NAMALWA (cell line): ENCODE results near the gene ADRA2A.
A peak's percentile ranks its signal among the peaks of the same experiment; 100 is the strongest.

Experiments used
- DNase-seq: peaks from one replicate; pipeline ENCODE4 v3.0.0-alpha.2; 2015; ENCODE audit warnings: low spot score

The ADRA2A gene

DNA sequence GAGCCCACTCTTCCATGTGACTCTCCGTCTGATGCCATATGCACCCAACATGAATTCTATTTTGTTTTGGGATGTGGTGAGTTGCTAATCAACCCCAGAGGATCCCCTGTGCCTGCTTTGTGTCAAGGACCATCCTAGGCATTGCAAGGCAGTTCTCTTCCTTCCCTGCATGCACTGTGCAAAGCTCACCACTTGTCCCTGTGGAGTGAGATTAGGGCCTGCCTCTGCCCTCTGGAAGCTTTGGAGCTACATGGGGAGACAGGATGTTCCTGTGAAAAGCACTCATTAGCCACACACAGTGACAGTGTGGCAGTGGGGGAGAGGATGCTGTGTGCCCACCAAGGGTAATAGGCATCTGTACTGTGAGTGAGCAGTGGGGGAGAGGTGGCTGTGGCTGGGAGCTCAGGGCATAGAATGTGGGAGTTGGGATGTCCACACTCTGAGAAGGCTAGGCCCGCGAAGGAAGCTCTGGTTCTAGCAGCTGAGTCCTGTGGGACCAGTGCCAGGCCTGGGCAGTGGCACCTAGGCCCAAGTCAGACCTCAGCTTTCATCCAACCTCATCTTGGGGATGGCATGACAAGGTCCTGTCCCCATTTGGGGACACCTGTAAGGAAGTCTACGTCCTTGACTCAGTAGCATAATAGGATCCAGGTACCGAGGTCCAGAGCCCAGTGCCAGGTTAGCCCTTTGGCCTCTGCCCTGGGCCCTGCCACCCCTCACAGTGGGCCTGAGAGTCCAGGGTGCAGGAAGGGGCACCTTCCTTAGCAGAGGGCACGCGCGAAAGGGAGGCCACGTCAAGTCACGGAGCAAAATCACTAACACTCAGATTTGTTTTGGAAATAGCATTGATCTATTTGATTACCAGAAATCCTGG, 6.6 kb downstream of the ADRA2A start:
- DNase-seq = no peak

DNA sequence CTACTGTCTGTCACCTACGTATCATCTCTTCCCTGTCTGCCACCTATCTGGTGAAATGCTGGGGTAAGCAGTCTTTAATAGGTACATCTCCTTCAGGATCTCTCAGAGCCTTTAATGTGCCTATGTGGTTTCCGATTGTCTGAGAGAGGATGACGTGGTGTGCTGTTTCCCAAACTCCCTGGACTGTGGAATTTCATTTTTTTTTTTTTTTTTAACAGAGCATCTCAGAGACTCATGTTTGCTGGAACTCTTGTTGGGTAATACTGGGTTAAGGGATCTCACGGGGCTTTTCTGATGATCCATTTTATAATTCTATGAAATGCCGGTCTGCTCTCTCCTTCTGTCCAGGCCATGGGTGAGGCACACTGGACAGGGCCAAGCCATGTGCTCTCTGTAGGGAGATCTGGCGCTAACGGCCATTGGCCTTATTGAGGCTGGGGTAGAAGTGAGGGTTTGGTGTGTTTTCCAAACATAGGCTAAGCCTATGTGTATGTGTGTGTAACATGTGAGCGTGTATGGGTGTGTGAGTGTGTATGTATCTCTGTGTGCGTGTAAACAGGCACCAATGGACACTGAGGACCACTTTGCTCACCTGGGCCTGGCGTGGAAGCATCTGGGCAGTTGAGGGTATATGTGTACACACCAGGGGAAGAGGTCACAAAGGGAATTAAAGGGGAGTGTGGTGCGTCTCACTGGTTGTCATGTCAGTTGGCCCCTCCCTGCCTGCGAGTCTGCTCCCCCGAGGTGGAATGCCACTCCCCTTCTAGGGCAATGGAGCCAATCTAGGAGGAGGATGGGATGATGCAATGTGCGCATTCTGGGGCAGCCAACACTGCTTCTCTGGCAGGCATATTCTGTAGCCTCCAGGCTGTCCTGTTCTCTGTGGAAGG, 7.8 kb downstream of the ADRA2A start:
- DNase-seq = no peak

DNA sequence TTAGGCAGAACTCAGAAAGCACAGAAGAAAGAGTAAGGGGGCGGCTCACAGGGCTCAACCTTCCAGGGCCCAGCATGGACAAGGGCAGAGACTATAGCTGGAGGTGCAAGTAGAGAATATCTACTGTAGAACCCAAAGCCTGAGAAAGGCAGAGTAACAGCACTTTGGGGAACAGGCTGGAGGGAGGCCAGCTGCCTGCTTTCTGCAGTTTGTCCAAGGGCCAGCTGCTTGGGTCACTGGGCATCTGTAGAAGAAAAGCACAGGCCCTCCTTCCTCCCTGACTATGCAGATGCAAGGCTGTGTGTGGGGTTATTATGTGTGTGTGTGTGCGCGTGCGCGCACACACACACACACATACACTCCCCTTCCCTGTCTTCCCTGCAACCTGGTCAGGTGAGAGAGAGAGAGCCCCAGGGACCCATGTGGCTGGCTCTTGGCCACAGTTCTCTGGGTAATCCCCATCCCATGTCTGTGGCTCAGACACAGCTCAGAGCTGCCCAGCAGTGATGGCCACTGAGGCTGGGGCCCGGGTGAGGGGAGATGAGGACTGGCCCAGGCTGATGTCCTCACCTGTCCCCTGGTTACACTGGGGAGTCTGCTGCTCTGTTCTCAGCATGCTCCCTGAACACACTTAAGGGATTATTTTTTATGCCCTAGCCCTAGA, 9.0 kb downstream of the ADRA2A start:
- no peak for DNase-seq

DNA sequence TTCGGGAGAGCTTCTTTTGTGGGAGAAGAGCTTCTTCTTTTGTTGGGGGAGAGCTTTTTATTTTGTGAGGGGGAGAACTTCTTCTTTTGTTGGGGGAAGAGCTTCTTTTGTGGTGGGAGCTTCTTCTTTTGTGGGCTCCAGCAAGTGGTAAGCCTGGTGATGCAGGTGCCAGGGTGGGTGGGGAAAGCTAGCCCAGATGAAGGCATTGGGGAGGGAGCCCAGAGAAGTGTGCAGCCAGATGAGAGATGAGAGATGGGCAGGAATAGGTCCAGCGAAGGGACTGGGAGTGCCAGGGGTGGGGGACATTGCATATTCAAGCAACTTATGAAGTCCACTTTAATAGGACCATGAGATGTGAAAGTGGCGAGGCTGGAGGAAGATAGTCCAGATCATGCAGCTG, 9.7 kb downstream of the ADRA2A start:
- DNase-seq = no peak

DNA sequence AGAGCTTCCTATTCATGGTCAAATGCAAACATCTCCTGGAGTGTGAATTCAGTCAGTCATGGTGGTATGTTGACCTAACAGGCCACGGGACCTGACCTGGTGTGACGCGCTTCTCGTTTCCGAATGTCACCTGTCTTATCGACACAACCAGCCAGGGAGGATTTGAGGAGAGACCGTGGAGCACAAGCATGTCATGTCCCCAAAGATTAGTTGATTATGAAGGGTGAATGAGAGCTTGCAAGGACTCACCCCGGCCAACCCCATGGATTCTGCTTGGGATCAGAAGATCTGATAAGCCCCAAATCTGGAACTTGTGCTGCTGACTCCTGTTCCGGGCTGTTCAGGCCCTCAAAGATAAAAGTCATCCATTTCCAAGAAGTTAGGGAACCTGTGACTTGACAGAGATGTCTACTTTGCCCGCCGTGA, 10.5 kb downstream of the ADRA2A start:
- no peak for DNase-seq

DNA sequence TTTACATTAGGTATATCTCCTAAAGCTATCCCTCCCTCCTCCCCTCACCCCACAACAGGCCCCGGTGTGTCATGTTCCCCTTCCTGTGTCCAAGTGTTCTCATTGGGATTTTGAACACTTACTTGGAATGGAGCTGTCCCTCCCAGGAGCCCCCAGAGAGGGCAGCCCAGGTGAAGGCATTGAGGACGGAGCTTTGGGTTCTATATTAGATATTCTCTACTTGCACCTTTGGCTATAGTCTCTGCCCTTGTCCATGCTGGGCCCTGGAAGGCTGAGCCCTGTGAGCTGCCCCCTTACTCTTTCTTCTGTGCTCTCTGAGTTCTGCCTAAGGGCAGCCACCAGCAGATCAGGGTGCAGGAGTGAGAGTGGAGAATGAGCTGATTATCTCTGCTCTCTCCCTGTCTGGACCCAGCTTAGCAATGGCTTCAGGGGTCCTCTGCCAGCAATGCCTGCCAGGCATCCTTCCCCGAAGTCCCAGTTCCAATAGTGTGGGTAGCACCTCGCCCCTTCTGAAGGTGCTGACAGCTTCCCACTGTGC, 11.2 kb downstream of the ADRA2A start:
- no peak for DNase-seq

DNA sequence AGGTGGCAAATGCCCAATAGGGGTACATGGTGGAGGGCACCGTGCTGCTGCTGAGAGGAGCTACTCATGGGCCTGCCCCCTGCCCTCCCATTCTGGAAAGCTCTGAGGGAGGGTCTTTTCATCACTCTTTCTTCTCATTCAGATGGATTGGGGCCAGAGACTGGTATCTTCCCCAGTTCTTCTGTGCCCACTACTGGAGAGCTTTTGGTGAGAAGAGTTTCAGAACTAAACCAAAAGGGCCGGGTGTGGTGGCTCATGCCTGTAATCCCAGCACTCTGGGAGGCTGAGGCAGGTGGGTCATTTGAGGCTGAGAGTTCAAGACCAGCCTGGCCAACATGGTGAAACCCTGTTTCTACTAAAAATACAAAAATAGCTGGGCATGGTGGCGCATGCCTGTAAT, 12.5 kb downstream of the ADRA2A start:
- DNase-seq = no peak

DNA sequence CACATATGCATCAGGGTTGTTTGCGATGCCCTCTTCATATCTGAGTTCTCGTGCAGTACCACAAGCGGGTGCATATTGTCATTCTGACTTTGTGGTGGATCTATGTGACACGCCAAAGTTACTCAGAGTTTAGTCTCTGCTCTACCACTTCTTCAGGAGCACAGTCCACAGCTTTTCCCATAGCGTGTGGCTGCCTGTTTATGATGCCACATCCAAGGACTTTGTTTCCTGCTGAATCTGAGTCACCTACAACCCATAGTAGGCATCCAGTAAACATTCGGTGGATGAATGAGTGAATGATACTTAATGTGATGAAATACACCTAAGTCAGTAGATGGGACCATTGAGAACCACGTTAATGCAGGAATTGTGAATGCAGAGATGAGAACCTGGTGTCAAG, 15.0 kb downstream of the ADRA2A start:
- no peak for DNase-seq

DNA sequence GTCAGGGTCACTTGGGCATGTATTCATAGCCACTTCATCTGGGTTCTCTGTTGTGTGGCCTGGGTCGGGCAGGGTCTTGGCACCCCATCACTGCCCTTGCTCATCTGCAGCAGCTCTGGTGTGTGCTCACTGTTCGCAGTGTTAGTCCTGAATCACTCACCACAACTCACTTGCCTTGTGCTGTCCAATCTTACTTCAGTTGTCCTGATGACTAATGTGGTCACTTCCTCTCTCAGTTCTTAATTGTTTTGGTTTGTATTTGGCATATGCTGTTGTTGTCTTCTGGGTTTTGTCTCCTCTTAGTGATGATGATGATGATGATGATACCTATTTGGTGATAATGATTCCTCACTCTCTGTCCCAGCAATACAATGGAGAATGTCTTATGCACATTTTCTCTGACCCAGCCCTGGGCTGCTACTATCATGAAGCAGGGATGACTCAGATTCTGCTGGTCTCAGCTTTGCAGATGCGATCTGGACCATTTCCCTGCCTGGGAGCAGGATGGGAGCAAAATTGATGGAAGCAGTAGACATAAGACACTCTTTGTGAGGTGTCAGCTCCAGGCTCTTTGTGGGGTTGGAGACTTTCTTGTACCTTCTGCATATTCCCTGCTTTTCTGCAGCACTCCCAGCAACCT, 17.0 kb downstream of the ADRA2A start:
- no peak for DNase-seq

DNA sequence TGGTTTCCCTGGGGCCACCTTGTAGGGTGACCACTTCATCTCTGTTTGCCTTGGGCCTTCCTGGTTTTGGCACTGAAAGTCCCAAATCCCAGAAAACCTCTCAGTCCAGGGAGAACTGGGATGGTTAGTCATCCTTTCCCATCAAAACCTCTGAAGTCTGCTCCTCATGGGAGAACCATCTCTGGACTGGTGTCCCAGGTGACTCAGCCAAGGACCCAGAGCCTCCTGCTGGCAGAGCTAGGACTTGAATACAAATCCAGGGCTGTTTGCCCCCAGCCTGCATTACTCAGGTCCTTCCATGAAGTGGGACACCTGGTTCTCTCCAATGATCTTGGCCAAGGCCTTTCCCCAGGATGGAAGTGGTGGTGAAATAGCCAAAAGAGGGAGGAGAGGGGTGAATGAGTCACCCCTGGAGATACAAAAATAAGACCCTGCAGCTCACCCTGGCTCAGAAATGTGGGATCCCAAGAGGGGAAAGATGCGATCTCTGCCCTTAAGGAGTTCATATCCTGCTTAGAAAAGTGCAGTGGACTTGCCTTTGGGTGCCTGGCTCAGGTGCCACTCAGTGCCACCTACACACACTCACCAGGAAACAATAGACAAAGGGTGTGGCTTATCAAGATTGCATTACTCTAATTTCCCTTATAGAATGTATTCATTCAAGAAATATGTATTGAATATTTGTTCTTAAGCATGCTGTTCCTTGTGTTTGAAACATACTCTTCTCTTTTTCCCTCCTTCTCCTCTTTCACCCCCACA, 22.0 kb downstream of the ADRA2A start:
- DNase-seq = peak; percentile 11

DNA sequence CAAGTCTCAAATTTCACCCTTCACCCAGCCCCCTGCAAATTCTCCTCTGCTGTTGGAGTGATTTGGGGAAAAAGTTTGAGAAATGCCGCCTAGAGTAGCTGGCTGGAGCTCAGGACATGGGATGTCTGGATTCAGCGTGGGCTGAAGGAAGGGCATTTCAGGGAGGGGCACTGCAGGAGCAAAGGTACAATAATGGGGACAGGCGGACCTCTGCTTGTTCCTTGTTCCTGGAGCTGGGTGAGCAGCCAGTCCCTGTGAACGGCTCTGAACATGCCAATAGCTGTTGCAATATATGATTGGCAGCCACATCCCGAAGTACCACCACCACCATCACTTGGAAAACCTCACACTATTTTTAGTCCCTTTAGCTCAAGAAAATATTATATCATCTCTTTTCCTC, 23.4 kb downstream of the ADRA2A start:
- DNase-seq = no peak

DNA sequence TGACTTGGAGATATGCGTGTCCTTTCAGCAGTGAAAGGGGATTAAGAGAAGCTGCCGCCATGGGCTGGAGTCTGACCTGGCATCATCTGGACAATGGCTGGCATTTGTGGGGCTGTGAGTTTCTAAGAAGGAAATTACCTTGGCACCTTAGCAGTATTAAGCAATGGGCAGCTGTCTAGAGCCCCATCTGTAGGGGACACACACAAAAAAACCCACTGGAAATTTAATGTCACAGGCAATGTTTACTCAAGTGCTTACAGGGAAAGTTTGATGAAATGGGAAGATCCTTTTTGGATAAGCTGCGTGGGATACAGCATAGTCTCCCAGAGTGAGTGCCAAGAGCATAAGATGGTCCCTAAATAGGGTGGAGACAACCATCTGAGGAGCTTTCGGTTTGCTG, 25.0 kb downstream of the ADRA2A start:
- DNase-seq = no peak

DNA sequence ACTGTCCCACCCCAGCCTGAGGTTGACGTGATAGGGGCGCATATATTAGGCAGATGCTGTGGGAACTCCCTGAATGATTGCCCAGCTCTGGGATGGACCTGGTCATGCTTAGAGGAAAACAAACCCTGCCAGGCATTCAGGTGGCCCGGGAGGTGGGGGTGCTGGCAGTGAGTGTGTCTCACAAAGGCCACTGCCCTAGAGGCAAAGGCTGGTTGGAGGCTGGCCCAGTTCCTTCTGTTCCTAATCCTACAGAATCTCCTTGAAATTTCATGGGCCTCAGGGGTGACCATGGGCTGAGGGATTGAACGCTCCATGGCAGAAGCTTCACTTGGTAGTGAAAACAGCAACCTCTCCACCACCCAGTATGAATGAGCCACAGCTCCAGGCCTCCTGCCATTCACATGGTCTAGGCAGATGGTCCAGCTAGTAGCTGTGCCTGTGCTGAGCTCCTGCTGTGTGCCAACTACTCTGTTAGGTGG, 25.6 kb downstream of the ADRA2A start:
- no peak for DNase-seq

DNA sequence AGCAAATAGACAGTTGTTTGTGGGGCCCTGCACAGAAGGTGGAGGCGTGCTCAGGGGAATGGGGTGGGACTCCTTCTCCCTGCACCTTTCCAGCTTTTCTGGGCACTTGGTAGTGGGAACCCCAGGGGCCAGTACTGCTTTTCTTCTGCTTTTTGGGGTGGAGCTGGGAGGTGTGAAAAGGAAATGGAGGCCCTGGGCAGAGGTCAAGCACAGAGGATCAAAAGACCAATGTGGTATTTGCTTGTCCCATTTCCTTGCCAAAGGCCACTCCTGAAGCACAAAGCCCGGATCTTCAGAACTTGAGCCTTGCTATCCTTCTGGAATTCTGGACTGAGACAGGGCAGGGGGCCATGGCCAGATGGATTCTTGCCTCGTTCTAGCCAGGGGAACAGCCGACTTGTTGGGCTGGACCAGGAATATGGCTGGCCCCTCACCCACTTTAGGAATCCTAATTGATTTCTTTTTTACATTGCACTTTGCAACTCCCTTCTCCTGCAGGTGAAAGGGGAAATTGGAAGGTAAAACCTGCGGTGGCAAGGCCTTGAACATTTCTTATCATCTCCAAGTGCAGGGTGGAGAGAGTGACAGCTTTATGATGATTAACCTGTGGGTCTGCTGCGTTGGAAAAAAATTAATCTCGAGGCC, 26.5 kb downstream of the ADRA2A start:
- no peak for DNase-seq

DNA sequence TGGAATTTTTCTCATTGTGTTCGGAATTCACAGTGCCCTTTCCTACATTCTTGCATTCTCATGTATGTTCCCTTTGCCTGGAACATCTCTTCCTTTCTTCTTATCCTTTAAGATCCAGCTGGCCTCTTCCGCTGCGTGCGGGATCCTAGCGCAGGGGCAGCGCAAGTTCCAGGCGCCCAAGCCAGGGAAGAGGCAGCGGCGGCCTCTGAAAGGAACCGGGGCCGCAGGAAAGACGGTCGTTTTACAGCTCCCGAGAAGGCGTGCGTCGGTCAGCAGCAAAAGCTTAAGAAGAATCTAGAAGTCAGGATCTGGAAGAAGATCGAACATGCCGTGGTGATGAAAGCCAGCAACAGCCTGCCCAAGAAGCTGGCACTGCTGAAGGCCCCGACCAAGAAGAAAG, 28.0 kb downstream of the ADRA2A start:
- no peak for DNase-seq

DNA sequence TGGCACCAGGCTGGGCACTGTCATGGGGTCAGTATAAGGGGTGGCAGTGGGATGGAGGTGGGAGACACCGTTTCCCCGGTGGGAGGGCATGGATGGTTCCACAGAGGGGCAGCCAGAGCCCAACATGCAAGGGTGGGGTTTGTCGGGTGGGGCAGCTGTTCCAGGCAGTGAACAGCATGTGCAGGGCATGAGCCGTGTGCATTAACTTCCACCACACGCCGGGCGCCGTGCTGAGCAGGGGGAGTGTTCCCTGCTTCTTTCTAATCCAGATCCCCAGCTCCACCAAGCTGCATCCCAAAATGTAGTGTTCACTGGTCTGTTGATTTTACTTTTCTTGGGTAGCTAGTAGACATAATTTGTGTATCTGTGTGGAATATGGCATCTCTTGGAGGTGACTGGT, 29.3 kb downstream of the ADRA2A start:
- no peak for DNase-seq

DNA sequence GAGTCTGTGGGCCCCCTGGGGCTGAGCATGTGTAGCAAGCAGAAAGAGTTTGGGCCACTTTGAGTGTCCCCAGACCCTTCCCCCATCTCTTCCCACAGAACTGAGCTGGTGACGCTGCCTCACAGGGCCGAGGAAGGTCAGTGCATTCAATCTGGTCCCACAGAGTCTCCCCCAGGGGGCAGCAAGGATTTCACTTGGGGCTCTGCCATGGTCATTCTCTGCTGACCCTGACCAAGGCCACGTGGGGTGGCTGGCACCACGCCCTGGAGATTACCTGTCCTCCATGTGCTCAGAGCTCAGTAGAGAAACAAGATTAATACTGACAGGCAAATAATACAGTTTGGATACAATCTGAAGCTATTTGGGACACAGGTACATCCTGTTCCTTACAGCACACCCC, 30.2 kb downstream of the ADRA2A start:
- no peak for DNase-seq

DNA sequence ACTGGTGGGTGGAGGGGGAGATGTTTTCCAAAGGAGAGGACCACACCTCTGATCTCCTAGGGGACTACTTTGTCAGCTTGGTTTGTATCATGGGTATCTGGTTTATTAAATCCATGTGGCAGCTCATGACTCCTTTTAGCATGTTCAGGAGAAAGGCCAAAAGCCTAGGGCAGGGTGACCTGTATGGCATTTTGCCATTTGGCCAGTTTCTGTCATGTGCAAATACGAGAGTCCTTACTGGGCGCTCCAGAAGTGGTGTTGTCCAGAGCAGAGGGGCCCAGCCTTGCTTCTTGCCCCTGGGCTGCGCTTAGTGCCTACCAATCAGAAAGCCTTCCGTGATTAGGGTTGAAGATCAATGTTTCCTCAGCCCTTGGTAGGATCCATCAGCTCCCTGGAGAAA, 31.0 kb downstream of the ADRA2A start:
- no peak for DNase-seq

DNA sequence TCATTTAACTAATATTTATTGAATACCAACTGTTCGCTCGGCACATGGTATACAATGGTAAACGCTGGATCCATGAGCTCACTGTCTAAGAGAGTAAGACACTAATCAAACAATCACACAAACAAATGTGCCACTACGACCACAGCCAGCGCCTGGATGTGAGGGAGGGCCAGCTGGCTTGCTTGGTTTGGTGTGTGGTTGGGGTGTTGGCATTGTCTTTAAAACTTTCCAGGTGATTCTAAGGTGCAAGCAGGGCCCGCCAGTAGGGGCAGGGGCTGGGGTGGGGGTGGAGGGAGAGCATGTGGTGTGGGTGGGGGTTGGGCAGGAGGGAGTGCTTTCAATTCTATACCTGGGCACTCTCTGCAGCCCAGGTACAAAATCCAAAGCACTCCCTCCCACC, 31.6 kb downstream of the ADRA2A start:
- DNase-seq = no peak

DNA sequence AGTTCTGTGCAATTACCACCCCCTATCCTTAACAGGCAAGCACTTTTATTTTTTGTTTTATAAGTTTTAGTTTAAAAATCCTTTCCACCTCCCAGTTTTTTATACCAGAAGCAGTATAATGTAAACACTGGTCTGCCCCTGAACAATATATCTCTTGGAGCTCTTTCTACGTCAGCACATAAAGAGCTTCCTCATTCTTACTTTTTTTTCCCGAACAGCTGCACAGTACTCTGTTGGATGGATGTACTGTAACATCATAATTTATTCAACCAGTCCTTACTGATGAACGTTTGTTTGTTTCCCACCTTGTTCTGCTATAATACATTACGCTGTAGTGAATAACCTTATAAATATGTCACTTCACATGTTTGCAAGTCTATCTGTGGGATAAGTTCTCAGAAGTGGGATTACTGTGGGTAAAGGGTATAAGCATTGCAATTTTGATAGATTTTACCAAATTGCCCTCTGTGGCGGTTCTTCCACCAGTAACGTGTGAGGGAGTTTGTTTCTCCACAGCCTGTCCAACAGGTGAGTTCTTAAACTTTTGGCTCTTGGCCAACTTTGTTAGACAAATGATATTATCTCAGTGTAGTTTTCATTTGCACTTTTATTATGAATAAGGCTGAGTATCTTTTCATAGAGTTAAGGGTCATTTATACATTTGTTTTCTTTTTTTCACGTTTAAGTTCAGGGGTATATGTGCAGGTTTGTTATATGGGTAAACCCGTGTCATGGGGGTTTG, 32.8 kb downstream of the ADRA2A start:
- DNase-seq = no peak
